Endothelial cell of umbilical vein (primary cell): ENCODE results near the gene GABARAP. TPM values are rescaled to one million over a fixed set of nuclear protein-coding genes. Genes with fewer than 3 reads are reported as not detected.

Experiments used
- BruUV-seq: library from RNA; stranded (reverse); fragments of 400-500 nt; replicated peaks from 2 replicates; lab custom pipeline; 2021; lab: Mats Ljungman, UMichigan
- CTCF ChIA-PET: fragments of 300-600, 350-600 bp; sonication (Branson Sonifier 250); formaldehyde crosslinking; loops from one replicate; lab custom pipeline; 2021; ENCODE audit warnings: antibody characterized with exemption, inconsistent platforms; lab: Charles Lee
- POLR2A ChIA-PET: fragments of 300-600, 350-600 bp; sonication (Branson Sonifier 250); formaldehyde crosslinking; loops from one replicate; lab custom pipeline; 2021; ENCODE audit warnings: antibody characterized with exemption, inconsistent platforms; lab: Charles Lee
- DNase-seq: peaks from one replicate; pipeline ENCODE4 v3.0.0-alpha.2; 2011; ENCODE audit warnings: low read depth, low spot score
- FAIRE-seq: peaks from 2 replicates; lab custom pipeline; 2011; peaks lifted over from hg19 to GRCh38; lab: Jason Lieb, UNC
- H2AFZ ChIP-seq: 2 replicates; pipeline ENCODE4 v1.6.0; 2012; ENCODE audit warnings: low read depth, low read length, control low read depth, inconsistent platforms
- H3K27ac ChIP-seq: 2 replicates; pipeline ENCODE4 v1.5.1; 2011; ENCODE audit warnings: low read depth, mild to moderate bottlenecking, control low read depth, low read length, moderate library complexity; ENCODE audit not compliant: insufficient read depth
- H3K27me3 ChIP-seq, 2 experiments: 2 replicates each; pipeline versions ENCODE4 v1.6.0 to v1.6.1; 2011; ENCODE audit warnings: low read length in 2 of 2, mixed read lengths in 1 of 2; ENCODE audit not compliant: control insufficient read depth in 2 of 2, insufficient read depth in 2 of 2
- H3K36me3 ChIP-seq, 2 experiments: 2 replicates in 1 of 2; 3 replicates in 1 of 2; pipeline ENCODE4 v1.5.1; 2011; ENCODE audit warnings: low read length in 2 of 2, mild to moderate bottlenecking in 1 of 2, moderate library complexity in 1 of 2; ENCODE audit not compliant: control insufficient read depth in 2 of 2, insufficient read depth in 2 of 2; ENCODE audit errors: extremely low read depth in 1 of 2
- H3K4me1 ChIP-seq: 3 replicates; pipeline ENCODE4 v1.5.1; 2011; ENCODE audit warnings: mild to moderate bottlenecking, low read length; ENCODE audit not compliant: control insufficient read depth, insufficient read depth; ENCODE audit errors: extremely low read depth
- H3K4me2 ChIP-seq: 2 replicates; pipeline ENCODE4 v1.6.1; 2011; ENCODE audit warnings: low read length, control low read depth, mixed read lengths; ENCODE audit not compliant: insufficient read depth
- H3K4me3 ChIP-seq, 3 experiments: fragments of 200-600 bp in 1 of 3; sonication (generic), shearing (Covaris generic) in 1 of 3; replicated peaks in 1 of 3; 2 replicates each; pipeline ENCODE4 v1.5.1; 2011 to 2016; ENCODE audit warnings: control low read depth in 3 of 3, low read length in 3 of 3, mild to moderate bottlenecking in 2 of 3, inconsistent platforms in 1 of 3, low read depth in 1 of 3, moderate library complexity in 1 of 3; ENCODE audit not compliant: insufficient read depth in 1 of 3
- H3K79me2 ChIP-seq: 2 replicates; pipeline ENCODE4 v1.6.0; 2012; ENCODE audit warnings: low read length, inconsistent platforms; ENCODE audit not compliant: control insufficient read depth, insufficient read depth
- H3K9ac ChIP-seq: replicated peaks from 2 replicates; pipeline ENCODE3; 2011; ENCODE audit warnings: low read length, control low read depth; ENCODE audit not compliant: insufficient read depth; ENCODE audit errors: extremely low read depth
- H3K9me1 ChIP-seq: replicated peaks from 3 replicates; pipeline ENCODE4 v1.6.0; 2011; ENCODE audit warnings: mild to moderate bottlenecking, low read length; ENCODE audit not compliant: control insufficient read depth, insufficient read depth; ENCODE audit errors: extremely low read depth
- H3K9me3 ChIP-seq: replicated peaks from 2 replicates; pipeline ENCODE4 v1.5.1; 2012; ENCODE audit warnings: low read length, inconsistent platforms; ENCODE audit not compliant: control insufficient read depth, insufficient read depth
- H4K20me1 ChIP-seq: replicated peaks from 2 replicates; pipeline ENCODE3; 2011; ENCODE audit warnings: mild to moderate bottlenecking, low read length; ENCODE audit not compliant: control insufficient read depth, insufficient read depth; ENCODE audit errors: extremely low read depth
- EZH2 ChIP-seq: IDR thresholded peaks from 2 replicates; pipeline ENCODE4 v1.6.1; 2012; ENCODE audit warnings: borderline replicate concordance, low read depth, mild to moderate bottlenecking, moderate library complexity, low read length, inconsistent platforms; ENCODE audit not compliant: severe bottlenecking
- FOS ChIP-seq: IDR thresholded peaks from 2 replicates; pipeline ENCODE4 v1.6.1; 2011; ENCODE audit warnings: mild to moderate bottlenecking, low read length, moderate library complexity, borderline replicate concordance; ENCODE audit not compliant: insufficient read depth
- GATA2 ChIP-seq: IDR thresholded peaks from 2 replicates; pipeline ENCODE4 v1.7.0; 2011; ENCODE audit warnings: low read depth, mild to moderate bottlenecking, moderate library complexity, mixed read lengths, low read length; ENCODE audit not compliant: insufficient read length, insufficient read depth
- JUN ChIP-seq: IDR thresholded peaks from 2 replicates; pipeline ENCODE4 v1.6.1; 2011; ENCODE audit warnings: borderline replicate concordance, low read depth; ENCODE audit not compliant: insufficient read length, insufficient read depth
- MYC ChIP-seq: IDR thresholded peaks from one replicate; pipeline ENCODE4 v1.6.1; 2011; ENCODE audit warnings: mild to moderate bottlenecking, low read depth, low read length
- POLR2A ChIP-seq: IDR thresholded peaks from 2 replicates; pipeline ENCODE4 v1.6.1; 2012; ENCODE audit warnings: low read depth, mild to moderate bottlenecking, control low read depth, low read length
- POLR2AphosphoS5 ChIP-seq: IDR thresholded peaks from 2 replicates; pipeline ENCODE4 v1.6.1; 2012; ENCODE audit warnings: low read depth, mild to moderate bottlenecking, control low read depth, low read length, moderate library complexity; ENCODE audit not compliant: insufficient read depth
- dilution Hi-C: fragments of 300-500 bp; cut with MboI; formaldehyde crosslinking; loops from one replicate; pipeline ENCODE4 v1.15.0; 2019; ENCODE audit warnings: low sequenced_read_pairs; ENCODE audit not compliant: extremely low pct_ligation_motif_present
- intact Hi-C: fragments of 100-400 bp; cut with micrococcal nuclease; formaldehyde crosslinking; loops from one replicate; pipeline ENCODE4 v1.10.0; 2022
- polyA plus RNA-seq, 4 experiments: library from polyadenylated mRNA; depleted of rRNA in 3 of 4; stranded (reverse) in 3 of 4; unstranded in 1 of 4; fragments of >200 nt; gene quantifications; 2 replicates each; pipeline versions ENCODE4 v1.2.1 to v1.2.3, GENCODE V29; 2011 to 2012; ENCODE audit warnings: missing spikeins in 1 of 4
- total RNA-seq: library from RNA; stranded (reverse); gene quantifications from 2 replicates; pipeline ENCODE4 v1.2.3, GENCODE V29; 2021
- TF ChIP-seq, protein P1 (sequence below): IDR thresholded peaks from 2 replicates; pipeline ENCODE4 v1.6.1; 2011; ENCODE audit not compliant: insufficient read depth, insufficient read length

GABARAP gene
- total and polyA plus RNA-seq, 2 donors (not counting 3 experiments of a cell fraction or from before 2014, with no cell fraction given): 401 to 882 TPM

- no peak for TF ChIP-seq EZH2
- TF ChIP-seq POLR2AphosphoS5: peak; percentile 99
- no peak for TF ChIP-seq JUN
- TF ChIP-seq POLR2A: peak; percentile 97
- no peak for TF ChIP-seq GATA2
- TF ChIP-seq, protein P1, sequence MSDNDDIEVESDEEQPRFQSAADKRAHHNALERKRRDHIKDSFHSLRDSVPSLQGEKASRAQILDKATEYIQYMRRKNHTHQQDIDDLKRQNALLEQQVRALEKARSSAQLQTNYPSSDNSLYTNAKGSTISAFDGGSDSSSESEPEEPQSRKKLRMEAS: peak; percentile 99
- no peak for TF ChIP-seq FOS
- TF ChIP-seq MYC: peak; percentile 55
- H3K27ac ChIP-seq: peak within 1 kb of the TSS; percentile 29
- peaks cover 69% of the 10 kb centered on the region for H3K79me2 ChIP-seq
- H4K20me1 ChIP-seq: peaks cover 4% of the 10 kb centered on the region
- peak within 1 kb of the TSS; percentile 86 for H3K4me2 ChIP-seq
- peaks cover 14 to 32% of the 10 kb centered on the region in 2 experiments for H3K36me3 ChIP-seq
- H3K27me3 ChIP-seq: no peaks in the 10 kb centered on the region
- no peaks in the 10 kb centered on the region for H3K9me3 ChIP-seq
- POLR2A ChIA-PET: interaction anchor here (0.5 to 0.6 kb wide), 2 partner anchors 36 to 271 kb away, joined by 3 to 6 read pairs; no protein-coding TSS in a partner anchor
- peak within 1 kb of the TSS; percentile 74 for H3K9ac ChIP-seq
- no peaks in the 10 kb centered on the region for H3K9me1 ChIP-seq
- DNase-seq (peak; percentile 96), FAIRE-seq (peak; percentile 98)
- intact Hi-C loops (loop anchor here (1.0 kb wide), 1 partner anchor 13 kb away; no protein-coding TSS in a partner anchor), dilution Hi-C loops (no loop called here)
- CTCF ChIA-PET: interaction anchor here (1.0 to 2.8 kb wide), 3 partner anchors 13 to 62 kb away, joined by 3 to 13 read pairs (median 5); no protein-coding TSS in a partner anchor
- H2AFZ ChIP-seq: no peak within 1 kb of the TSS
- H3K4me3 ChIP-seq: peak within 1 kb of the TSS; percentile 43 to 83 (median 55)
- BruUV-seq: TSS peak; percentile 17
- peaks cover 12% of the 10 kb centered on the region for H3K4me1 ChIP-seq
Measured at GRCh38 chr17:7234083-7234951, 7.9 kb downstream of the GABARAP start, which contains the start of gene DVL2. Gene DVL2 (minus strand): TSS chr17:7234517. CDS start chr17:7234262, 255 bp downstream.
